OCI-LY7 (cell line): ENCODE measurements around the gene MEIOB. TPM values are rescaled to one million over a fixed set of nuclear protein-coding genes. Genes with fewer than 3 reads are reported as not detected.

Experiments used
- BruUV-seq: library from RNA; stranded (reverse); fragments of 400-500 nt; replicated peaks from 2 replicates; lab custom pipeline; 2021; lab: Mats Ljungman, UMichigan
- CTCF ChIA-PET: fragments of 300-600 bp; sonication (Branson Sonifier 250); formaldehyde crosslinking; loops from one replicate; lab custom pipeline; 2022; ENCODE audit warnings: antibody characterized with exemption; ENCODE audit not compliant: unreplicated experiment; lab: Charles Lee
- POLR2A ChIA-PET: fragments of 300-600 bp; sonication (Branson Sonifier 250); formaldehyde crosslinking; loops from one replicate; lab custom pipeline; 2022; ENCODE audit warnings: antibody characterized with exemption; lab: Charles Lee
- DNase-seq: peaks from one replicate; pipeline ENCODE4 v3.0.0-alpha.2; 2015; ENCODE audit warnings: low spot score
- H2AFZ ChIP-seq: fragments of 200-600 bp; sonication (generic), shearing (Covaris generic); 2 replicates; pipeline ENCODE4 v1.6.1; 2014; ENCODE audit warnings: mild to moderate bottlenecking, antibody characterized with exemption, low read length, moderate library complexity
- H3K27ac ChIP-seq: fragments of 200-600 bp; sonication (generic); 2 replicates; pipeline ENCODE4 v1.5.1; 2014; ENCODE audit warnings: mixed run types, low read depth, mild to moderate bottlenecking, moderate library complexity, low read length, inconsistent platforms; ENCODE audit not compliant: poor library complexity, severe bottlenecking
- H3K36me3 ChIP-seq: fragments of 200-600 bp; sonication (generic); 2 replicates; pipeline ENCODE4 v1.6.1; 2014; ENCODE audit warnings: mild to moderate bottlenecking, antibody characterized with exemption, low read length, moderate library complexity, mixed read lengths; ENCODE audit not compliant: insufficient read depth
- H3K4me1 ChIP-seq: fragments of 200-600 bp; sonication (generic); 2 replicates; pipeline ENCODE4 v1.5.1; 2014; ENCODE audit warnings: mild to moderate bottlenecking, low read length; ENCODE audit not compliant: insufficient read depth, poor library complexity, severe bottlenecking
- H3K4me2 ChIP-seq: fragments of 200-600 bp; sonication (generic); 2 replicates; pipeline ENCODE4 v1.6.1; 2014; ENCODE audit warnings: mild to moderate bottlenecking, low read length
- H3K4me3 ChIP-seq: fragments of 200-600 bp; sonication (generic); 2 replicates; pipeline ENCODE4 v1.5.1; 2014; ENCODE audit warnings: mild to moderate bottlenecking, low read depth, low read length; ENCODE audit not compliant: poor library complexity, severe bottlenecking
- H3K79me2 ChIP-seq: fragments of 200-600 bp; sonication (generic); 2 replicates; pipeline ENCODE4 v1.6.1; 2016; ENCODE audit warnings: low read depth, mild to moderate bottlenecking, low read length, moderate library complexity, mixed read lengths; ENCODE audit not compliant: insufficient read depth
- H3K9me2 ChIP-seq: fragments of 200-600 bp; sonication (generic); 2 replicates; pipeline ENCODE4 v1.6.1; 2016; ENCODE audit warnings: mild to moderate bottlenecking, low read length, mixed read lengths; ENCODE audit not compliant: insufficient read depth
- H3K9me3 ChIP-seq: fragments of 200-600 bp; sonication (generic); 2 replicates; pipeline ENCODE4 v1.6.1; 2014; ENCODE audit warnings: mild to moderate bottlenecking, mixed run types, low read length, mixed read lengths
- H4K20me1 ChIP-seq: fragments of 200-600 bp; sonication (generic); 2 replicates; pipeline ENCODE4 v1.6.1; 2014; ENCODE audit warnings: mild to moderate bottlenecking, antibody characterized with exemption, low read length, moderate library complexity, mixed read lengths; ENCODE audit not compliant: insufficient read depth
- CTCF ChIP-seq: fragments of 200-600 bp; sonication (generic); conservative IDR thresholded peaks from 2 replicates; pipeline ENCODE4 v1.5.1; 2014; ENCODE audit warnings: mild to moderate bottlenecking, antibody characterized with exemption, low read length, moderate library complexity, mixed read lengths
- EZH2phosphoT487 ChIP-seq: fragments of 200-600 bp; sonication (generic); IDR thresholded peaks from 2 replicates; pipeline ENCODE4 v1.6.1; 2018; ENCODE audit warnings: low read depth, borderline replicate concordance, mild to moderate bottlenecking, mixed run types, antibody characterized with exemption, low read length, moderate library complexity, mixed read lengths
- intact Hi-C: fragments of 100-400 bp; cut with micrococcal nuclease; formaldehyde crosslinking; loops from one replicate; pipeline ENCODE4 v1.10.0; 2022; ENCODE audit not compliant: unreplicated experiment
- total RNA-seq, 2 experiments: library from RNA; depleted of rRNA in 1 of 2; stranded (reverse); fragments of >200 nt in 1 of 2; shearing (Covaris generic) in 1 of 2; gene quantifications; 2 replicates each; pipeline ENCODE4 v1.2.3, GENCODE V29; 2014 to 2022

Gene MEIOB
- total RNA-seq, 2 experiments from 2014 or later: not detected

GRCh38 chr16:1820096-1820945, 51.6 kb downstream of the MEIOB start:
- intact Hi-C loops: no loop called here
- H3K4me3 ChIP-seq: no peak overlapping the region
- H3K27ac ChIP-seq: no peak overlapping the region
- POLR2A ChIA-PET: no interaction called here
- TF ChIP-seq CTCF: no peak
- no peak for TF ChIP-seq EZH2phosphoT487
- BruUV-seq: no TSS peak
- no peak overlapping the region for H2AFZ ChIP-seq
- H3K4me1 ChIP-seq: peaks cover 4% of the 10 kb centered on the region
- H3K79me2 ChIP-seq: no peaks in the 10 kb centered on the region
- no peaks in the 10 kb centered on the region for H3K36me3 ChIP-seq
- no peaks in the 10 kb centered on the region for H3K9me2 ChIP-seq
- no peak overlapping the region for H3K4me2 ChIP-seq
- no peaks in the 10 kb centered on the region for H4K20me1 ChIP-seq
- CTCF ChIA-PET: no interaction called here
- H3K9me3 ChIP-seq: no peaks in the 10 kb centered on the region
- no peak for DNase-seq

GRCh38 chr16:1819611-1820010, 52.4 kb downstream of the MEIOB start:
- BruUV-seq: no TSS peak
- H3K4me1 ChIP-seq: peaks cover 4% of the 10 kb centered on the region
- no peaks in the 10 kb centered on the region for H3K9me2 ChIP-seq
- intact Hi-C loops: no loop called here
- ChIA-PET POLR2A (no interaction called here), CTCF (no interaction called here)
- H3K79me2 ChIP-seq: no peaks in the 10 kb centered on the region
- no peaks in the 10 kb centered on the region for H4K20me1 ChIP-seq
- no peak for TF ChIP-seq EZH2phosphoT487
- TF ChIP-seq CTCF: no peak
- H3K4me3 ChIP-seq: no peak overlapping the region
- no peak for DNase-seq
- H3K36me3 ChIP-seq: no peaks in the 10 kb centered on the region
- H3K27ac ChIP-seq: no peak overlapping the region
- no peak overlapping the region for H3K4me2 ChIP-seq
- H3K9me3 ChIP-seq: no peaks in the 10 kb centered on the region
- H2AFZ ChIP-seq: no peak overlapping the region

DNA sequence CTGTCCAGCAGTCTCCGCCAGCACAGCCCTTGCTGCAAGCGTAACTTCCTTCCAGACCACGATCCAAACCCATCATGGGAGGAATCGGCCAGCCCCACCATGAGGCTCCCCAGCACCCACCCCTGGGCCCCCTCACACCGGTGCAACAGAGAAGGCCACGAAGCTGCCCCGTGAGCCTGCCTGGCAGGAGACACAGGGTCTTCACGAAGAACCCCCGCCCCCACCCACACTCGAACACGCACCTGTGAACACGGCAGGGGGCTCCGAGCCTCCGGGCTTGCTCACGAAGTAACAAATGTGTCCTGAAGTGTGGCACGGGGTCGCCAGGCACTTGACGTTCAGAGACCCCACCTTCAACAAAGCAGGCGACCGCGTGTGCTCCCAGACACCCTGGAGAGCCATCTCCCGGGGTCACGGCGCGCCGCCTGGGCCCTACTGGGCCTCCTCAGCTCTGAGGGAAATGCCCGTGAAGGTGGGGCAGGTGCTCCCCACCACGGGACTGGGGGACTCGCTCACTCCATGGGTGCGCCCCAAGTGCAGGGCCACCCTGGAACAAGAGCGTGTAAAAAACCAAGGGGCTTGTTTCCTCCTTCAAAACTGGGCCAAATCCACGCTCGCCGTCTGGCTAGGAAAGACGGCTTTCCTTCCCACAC, 53.0 kb downstream of the MEIOB start:
- H3K27ac ChIP-seq: no peak overlapping the region
- H2AFZ ChIP-seq: no peak overlapping the region
- intact Hi-C loops: no loop called here
- POLR2A ChIA-PET: no interaction called here
- H3K36me3 ChIP-seq: no peaks in the 10 kb centered on the region
- H3K4me3 ChIP-seq: no peak overlapping the region
- H3K4me1 ChIP-seq: no peaks in the 10 kb centered on the region
- CTCF ChIA-PET: no interaction called here
- H3K9me2 ChIP-seq: no peaks in the 10 kb centered on the region
- no peak overlapping the region for H3K4me2 ChIP-seq
- no peaks in the 10 kb centered on the region for H3K9me3 ChIP-seq
- no peaks in the 10 kb centered on the region for H3K79me2 ChIP-seq
- no peak for DNase-seq
- no TSS peak for BruUV-seq
- no peaks in the 10 kb centered on the region for H4K20me1 ChIP-seq
- TF ChIP-seq EZH2phosphoT487 (no peak), CTCF (no peak)
